Left renal pelvis (tissue), 4 donors: Measurements from ENCODE around the gene CHCHD1. TPM values are rescaled to one million over a fixed set of nuclear protein-coding genes. Genes with fewer than 3 reads are reported as not detected.
"Not testable (repeated sequence)": the region's sequence is repeated elsewhere in the genome, so short reads cannot be mapped to it uniquely, and the experiment has no call there.

Experiments used
- DNase-seq, 4 donors: peaks; one replicate each; pipeline ENCODE4 v3.0.0-alpha.2; 2013; ENCODE audit warnings: low read depth in 4 of 4, low spot score in 3 of 4
- polyA plus RNA-seq, 4 donors: library from polyadenylated mRNA; unstranded; fragments of 120-200 nt; gene quantifications; one replicate each; pipeline ENCODE4 v1.2.1, GENCODE V29; 2013; ENCODE audit not compliant: insufficient read length in 4 of 4

CHCHD1 gene
- polyA plus RNA-seq, 4 donors, result 31.6 to 54.2 (median 48.5) TPM

DNA sequence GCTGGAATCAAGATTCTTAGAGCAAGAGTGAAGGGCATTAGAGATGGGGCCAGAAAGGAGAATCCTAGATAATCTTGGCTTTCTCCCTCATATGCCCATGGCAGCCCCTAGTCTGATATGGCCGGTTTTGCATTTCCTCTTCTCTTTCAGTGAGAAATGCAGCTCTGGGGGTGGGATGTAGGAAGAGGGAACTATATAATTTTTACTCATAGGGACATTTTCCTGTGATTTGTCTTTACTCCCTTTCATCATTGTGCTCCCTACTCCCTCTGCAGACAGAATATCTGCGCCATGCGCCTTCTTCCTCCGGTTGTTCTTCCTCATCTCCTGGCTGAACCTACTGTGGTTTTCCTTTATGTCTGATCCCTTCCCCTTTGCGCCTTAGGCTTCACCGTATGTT, 16.8 kb upstream of the CHCHD1 start:
- no peak for DNase-seq

DNA sequence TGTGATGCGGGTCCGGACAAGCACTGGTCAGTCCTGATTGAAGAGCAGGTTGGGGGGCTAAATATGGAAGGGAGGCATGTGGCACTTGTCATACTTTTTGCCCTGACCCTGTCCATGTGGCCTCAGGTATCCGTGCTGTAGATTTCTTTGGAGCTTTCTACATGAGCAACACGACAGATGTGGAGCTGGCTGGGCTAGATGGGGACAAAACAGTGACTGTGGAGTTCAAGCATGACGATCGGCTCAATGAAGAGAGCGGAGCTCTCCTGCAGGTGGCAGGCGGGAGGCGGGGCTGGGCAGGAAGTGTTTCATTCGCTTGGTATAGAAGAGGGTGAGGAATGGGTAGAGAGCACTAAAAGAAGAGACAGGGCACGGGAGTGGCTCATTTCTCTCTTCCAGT, 13.0 kb upstream of the CHCHD1 start:
- DNase-seq, result no peak

DNA sequence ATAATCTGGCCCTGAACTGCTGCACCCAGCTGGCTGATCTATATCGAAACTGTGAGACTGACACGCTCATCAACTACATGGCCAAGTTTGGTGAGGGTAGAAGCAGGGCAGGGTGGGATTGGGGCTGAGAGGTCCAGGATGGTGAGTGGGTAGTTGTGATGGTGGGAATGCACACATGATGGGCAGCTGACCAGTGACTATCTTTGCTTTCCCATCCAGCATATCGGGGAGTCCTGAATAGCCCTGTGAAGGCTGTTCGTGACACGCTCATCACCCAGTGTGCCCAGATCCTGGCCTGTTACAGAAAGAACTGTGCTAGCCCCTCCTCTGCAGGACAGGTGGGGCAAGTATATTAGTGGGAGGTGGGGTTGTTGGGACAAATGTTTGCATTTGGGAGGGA, 12.5 kb upstream of the CHCHD1 start:
- DNase-seq, result no peak

DNA sequence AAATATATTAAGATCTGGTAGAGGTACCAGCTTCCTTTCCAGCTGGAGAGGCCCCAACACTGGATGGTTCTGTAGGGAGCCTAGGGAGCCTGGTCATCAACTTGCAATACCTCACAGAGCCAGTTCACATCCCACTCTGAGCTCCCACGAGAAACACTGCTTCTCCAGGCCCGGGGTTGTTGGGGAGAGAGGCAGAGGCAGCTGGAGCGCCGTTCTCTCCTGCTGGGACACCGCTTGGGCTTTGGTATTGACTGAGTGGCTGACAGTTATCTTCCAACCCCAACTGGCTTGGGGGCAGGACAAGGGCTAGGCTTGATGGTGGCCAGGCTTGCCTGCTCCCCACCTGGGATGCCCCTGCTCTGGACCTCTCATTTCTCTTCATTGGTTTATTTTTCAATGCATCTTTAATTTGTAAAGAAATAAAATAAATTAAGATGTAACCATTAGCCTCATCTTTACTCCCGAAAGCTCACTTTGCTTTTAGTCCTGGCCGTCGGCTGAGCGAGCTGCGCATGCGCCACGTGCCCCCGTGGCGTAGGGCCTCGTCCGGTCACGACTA, 10.0 kb upstream of the CHCHD1 start:
- DNase-seq, result peak in 3 of 4 donors; percentile 64 to 77 (median 68)

DNA sequence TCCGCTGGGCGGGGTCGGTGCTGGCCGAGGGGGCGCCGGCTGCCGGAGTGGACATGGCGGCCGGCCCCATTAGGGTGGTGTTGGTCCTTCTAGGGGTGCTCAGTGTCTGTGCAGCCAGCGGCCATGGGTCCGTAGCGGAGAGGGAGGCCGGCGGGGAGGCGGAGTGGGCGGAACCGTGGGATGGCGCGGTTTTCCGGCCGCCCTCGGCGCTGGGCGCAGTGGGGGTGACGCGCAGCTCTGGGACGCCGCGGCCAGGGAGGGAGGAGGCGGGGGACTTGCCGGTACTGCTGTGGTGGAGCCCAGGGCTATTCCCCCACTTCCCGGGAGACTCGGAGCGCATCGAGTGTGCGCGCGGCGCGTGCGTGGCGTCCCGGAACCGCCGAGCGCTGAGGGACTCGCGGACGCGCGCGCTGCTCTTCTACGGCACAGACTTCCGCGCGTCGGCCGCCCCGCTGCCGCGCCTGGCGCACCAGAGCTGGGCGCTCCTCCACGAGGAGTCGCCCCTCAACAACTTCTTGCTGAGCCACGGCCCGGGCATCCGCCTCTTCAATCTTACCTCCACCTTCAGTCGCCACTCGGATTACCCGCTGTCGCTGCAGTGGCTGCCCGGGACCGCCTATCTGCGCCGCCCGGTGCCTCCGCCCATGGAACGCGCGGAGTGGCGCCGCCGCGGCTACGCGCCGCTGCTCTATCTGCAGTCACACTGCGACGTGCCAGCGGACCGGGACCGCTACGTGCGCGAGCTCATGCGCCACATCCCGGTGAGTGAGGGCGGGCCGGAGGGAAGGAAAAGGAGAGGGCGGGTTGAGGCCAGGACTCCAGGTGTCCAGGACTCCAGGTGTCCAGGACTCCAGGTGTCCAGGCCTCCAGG, 9.3 kb upstream of the CHCHD1 start:
- peak; percentile 60 to 72 (median 62) for DNase-seq

DNA sequence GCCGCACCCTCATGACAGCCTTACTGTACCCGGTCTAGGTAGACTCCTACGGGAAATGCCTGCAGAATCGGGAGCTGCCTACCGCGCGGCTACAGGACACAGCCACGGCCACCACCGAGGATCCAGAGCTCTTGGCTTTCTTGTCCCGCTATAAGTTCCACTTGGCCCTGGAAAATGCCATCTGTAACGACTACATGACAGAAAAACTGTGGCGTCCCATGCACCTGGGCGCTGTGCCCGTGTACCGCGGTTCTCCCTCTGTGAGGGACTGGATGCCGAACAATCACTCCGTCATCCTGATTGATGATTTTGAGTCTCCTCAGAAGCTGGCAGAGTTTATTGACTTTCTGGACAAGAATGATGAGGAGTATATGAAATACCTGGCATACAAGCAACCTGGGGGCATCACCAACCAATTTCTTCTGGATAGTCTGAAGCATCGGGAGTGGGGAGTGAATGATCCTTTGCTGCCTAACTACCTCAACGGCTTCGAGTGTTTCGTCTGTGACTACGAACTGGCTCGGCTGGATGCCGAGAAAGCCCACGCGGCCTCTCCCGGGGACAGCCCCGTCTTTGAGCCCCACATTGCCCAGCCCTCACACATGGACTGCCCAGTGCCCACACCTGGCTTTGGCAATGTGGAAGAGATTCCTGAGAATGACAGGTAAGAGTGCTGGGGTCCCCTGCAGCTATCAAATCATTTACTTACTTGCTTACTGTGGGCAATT, 8.5 kb upstream of the CHCHD1 start:
- no peak for DNase-seq

DNA sequence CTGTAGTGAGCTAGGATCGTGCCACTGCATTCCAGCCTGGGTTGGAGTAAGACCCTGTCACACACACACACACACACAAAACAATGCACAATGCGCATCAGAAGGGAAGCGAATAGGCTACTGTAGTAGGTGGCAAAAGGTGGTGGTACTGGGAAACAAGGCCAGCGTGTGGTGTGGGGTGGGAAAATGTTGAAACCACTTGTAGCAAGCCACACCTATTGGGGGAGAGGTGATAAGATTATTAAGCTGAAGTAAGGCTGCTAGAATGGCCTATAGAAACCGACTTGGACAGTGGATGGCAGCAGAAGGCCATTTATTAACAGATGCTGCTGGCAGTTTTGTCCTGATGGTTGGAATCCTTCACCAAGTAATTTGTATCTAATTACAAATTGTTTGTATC, 7.2 kb upstream of the CHCHD1 start:
- no peak for DNase-seq

DNA sequence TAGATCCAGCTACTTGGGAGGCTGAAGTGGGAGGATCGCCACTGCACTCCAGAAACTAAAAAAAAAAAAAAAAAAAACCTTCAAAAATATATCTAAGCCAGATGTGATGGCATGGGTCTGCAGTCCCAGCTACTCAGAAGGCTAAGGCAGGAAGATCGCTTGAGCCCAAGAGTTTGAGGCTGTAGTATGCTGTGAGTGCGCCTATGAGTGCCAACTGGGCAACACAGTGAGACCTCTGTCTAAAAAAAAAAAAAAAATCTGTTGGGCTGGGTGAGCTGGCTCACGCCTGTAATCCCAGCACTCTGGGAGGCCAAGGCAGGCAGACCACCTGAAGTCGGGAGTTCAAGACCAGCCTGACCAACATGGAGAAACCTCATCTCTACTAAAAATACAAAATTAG, 2.8 kb upstream of the CHCHD1 start:
- no peak for DNase-seq

DNA sequence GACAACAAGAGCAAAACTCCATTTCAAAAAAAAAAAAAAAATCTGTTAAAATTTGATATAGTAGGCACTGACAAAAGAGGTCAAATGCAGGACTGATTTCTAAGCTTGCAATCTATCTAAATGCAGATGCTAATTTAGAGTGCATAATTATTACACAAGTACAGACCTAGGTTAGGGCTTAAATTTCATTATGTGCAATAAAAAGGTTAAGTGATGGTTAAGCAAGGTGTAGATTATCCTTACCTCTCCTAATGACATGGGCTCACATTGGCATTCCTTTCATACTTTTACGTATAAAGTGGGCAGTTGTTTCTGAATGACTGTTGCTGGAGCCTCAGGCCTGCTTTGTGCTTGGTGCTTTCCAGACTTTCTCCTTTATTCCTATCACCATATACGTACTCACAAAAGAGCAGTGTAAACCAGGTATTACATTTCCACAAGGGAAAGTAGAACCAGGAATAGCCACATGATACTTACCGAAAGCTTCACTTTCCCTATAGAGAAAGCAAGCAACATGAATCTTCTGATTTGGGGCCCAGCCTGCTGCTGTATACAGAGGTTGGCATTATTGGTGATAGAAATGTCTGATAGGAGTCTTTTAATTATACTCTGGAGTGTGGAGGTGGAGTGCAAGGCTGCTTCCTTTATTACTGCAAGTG, 2.2 kb upstream of the CHCHD1 start:
- no peak for DNase-seq

DNA sequence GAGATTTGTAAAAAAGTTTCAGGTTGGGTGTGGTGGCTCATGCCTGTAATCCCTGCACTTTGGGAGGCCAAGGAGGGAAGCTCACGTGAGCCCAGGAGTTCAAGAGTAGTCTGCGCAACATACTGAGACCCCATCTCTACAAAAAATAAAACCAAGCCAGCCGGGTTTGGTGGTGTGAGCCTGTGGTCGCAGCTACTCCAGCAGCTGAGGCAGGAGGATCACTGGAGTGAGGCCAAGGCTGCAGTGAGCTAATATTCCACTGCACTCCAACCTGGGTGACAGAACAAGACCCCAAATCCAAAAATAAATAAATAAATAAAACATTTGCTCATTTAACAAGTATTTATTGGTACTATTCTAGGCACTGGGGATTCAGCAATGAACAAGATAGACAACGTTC, 1.5 kb upstream of the CHCHD1 start:
- no peak for DNase-seq

DNA sequence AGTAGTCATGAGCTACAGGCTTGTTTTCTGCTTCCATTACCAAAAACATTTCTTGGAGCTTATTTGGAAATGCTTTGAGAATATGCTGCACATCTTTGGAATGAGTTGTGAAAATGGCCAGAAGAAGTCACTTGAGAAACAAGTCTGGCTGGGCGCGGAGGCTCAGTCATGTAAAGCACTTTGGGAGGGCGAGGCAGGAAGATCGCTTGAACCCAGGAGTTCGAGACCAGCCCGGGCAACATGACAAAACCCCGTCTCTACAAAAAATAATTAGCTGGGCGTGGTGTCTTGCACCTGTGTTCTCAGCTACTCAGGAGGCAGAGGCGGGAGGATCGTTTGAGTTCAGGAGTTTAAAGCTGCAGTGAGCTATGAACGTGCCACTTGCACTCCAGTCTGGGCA, 882 bp upstream of the CHCHD1 start:
- DNase-seq, result no peak

DNA sequence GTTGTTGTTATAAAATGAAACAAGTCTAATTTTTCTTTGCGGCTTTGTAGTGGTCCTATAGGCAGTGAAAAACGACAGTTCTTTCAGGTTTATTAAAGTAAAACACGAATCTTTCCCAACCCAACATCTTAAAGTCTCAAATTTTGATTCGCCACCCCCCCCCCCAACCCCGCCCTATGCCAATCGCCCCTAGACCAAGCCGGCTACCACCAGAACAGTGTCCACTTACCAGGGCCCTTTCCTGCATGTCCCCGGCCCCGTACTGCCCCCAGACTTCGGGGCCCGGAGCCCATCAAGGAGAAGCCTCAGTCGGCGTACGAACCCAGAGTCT, 335 bp upstream of the CHCHD1 start:
- DNase-seq, result no peak

DNA sequence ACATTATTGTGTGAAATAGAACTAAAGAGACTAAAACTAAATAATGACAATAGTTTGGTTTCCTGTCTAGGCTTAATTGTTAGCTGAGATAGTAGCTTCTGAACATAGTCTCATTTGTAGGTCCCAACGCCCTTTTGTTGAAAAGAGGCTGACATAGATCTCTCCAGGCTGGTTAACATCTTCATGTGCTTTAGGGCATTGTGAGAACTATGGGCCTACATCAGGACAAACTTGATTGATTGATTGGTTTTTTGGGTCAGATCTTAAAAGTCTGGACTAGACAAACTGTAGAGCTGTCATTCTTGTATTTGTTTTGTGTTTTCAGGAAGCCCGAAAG, 869 bp downstream of the CHCHD1 start:
- no peak for DNase-seq

DNA sequence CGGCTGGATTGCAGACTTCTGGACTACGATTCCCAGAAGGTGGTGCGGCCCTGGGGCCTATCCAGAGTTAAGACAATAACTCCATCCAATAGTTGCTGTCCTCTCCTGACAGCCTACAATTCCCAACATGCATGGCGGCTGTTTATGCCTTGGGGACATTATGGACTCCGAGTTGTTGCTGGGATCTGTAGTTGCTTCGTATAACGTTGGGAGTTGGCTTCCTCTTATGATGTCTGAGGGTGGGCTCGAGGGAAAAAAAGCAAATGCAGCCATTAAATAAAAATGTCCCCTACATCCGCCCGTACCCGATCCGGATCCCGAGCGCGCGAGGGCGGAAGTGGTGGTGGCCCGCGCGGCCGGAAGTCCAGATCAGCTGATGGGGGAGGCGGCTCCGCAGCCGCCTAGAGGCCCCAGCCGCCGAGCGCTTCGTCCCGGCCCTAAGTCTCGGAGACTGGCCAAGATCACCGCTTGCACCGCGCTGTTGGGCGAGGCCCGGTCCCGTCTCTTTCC, 3.4 kb downstream of the CHCHD1 start, which contains the start of gene ZSWIM8:
Gene ZSWIM8, plus strand, starts transcription at position 396 of the 510 bp plus-strand sequence. CDS start 273 bp downstream, outside the sequence.
- DNase-seq, result peak; percentile 92 to 96 (median 95)

DNA sequence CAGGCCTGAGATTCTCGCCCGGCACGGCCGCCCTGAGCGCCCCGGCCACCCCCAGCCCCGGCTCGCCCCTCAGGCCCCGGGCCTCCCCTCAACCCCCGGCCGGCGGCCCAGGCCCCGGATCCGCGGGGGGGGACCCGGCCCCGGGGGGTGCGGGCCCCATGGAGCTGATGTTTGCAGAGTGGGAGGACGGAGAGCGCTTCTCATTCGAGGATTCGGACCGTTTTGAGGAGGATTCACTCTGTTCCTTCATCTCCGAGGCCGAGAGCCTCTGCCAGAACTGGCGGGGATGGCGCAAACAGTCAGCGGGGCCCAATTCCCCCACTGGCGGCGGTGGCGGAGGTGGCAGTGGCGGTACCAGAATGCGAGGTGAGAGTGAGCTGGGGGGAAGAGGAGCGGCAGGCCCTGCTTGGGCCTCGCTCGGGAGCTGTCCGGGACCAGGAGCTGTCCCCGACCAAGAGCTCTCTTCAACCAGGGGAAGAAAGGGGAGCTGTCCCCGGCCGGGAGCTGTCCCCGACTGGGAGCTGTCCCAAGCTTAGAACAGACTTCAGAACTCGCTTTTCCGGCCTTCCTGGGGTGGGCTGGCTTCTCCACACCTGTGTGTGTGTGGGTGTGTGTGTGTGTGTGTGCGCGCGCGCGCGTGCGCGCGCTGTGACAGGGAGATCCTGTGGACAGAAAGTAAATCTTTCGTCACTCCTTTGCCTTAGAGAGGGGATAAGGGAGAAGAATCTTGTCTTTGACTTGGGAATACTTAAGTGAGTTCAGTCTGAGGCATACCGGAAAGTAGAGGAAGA, 4.1 kb downstream of the CHCHD1 start:
- DNase-seq, result peak in 1 of 4 donors; percentile 12

DNA sequence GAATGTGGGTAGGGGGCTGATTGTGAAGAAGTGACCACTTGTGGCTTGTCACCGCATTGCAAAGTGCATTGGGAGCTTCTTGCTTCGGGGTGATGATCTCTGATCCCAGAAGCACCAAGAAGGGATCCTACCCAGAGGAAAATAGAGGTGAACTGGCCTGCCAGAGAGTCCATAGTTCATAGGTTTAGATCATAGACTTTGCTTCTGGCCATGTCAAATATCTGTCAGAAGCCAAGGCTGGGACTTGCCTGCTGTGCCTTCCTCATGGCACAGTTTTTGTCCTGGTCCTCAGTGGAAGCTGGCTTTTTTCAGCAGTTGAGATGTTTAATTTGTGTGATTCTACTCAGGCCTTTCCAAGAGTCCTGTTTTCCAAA, 4.7 kb downstream of the CHCHD1 start:
- DNase-seq, result no peak

DNA sequence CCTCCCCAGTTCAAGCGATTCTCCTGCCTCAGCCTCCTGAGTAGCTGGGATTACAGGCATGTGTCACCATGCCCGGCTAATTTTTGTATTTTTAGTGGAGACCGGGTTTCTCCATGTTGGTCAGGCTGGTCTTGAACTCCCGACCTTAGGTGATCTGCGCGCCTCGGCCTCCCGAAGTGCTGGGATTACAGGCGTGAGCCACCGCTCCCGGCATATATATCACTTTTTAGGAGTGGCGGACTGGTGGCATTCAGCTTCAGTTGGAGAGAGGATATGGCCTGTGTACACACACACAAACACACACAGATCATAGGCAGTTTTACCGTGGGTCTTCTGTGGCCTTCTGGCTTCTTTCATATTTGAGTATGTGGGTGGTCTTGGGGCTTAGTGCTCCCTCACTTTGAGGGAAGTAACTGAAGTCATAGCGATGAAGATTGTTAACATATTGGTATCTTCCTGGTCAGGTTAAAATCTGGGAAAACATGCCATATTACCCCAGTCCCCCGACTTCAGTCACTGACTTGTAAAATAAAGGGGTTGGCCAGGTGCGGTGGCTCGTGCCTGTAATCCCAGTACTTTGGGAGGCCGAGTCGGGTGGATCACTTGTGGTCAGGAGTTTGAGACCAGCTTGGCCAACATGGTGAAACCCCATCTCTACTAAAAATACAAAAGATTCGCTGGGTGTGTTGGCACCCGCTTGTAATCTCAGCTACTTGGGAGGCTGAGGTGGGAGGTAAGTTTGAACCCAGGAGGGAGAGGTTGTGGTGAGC, 5.4 kb downstream of the CHCHD1 start:
- not testable (repeated sequence) for DNase-seq

DNA sequence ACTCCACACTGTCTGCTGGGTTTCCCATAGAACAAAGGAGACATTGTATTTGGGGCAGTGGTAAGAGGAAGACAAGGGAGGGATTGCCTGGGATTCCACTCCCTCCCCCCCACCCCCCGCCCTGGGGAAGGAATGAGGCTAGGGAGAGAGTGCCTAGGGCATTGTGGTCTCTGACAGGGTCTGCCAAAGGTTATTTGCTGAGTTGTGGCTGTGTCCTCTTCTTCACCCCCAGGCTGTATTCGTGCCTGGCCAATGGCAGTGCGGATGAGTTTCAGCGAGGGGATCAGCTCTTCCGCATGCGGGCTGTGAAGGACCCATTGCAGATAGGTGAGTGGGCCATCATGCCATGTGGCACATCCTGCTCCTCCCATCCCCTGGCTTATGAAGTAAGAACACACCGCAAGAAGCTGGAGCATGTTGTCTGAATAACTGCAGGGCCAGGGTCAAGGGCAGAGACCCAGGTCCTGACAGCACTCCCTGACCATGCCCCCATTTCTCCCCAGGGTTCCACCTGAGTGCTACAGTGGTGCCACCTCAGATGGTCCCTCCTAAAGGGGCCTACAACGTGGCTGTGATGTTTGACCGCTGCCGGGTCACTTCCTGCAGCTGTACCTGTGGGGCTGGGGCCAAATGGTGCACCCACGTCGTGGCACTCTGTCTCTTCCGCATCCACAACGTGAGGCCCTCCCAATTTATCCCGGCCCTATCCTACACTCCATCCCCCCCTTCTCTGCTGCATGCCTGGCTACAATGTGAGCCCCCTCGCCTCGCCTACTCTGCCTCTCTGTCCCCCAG, 7.2 kb downstream of the CHCHD1 start:
- no peak for DNase-seq

DNA sequence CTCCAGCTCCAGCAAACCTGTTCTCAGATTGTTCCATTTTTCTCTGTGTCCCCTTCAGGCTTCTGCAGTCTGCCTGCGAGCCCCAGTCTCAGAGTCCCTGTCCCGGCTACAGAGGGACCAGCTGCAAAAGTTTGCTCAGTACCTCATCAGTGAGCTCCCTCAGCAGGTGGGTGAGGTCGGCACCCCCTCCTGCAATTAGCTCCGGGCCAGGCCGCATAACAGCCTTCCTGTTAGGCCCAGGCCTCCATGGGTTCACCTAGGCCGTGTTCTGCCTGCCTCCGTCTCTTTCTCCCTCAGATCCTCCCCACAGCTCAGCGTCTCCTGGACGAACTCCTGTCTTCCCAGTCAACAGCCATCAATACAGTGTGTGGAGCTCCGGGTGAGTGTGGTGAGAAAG, 7.8 kb downstream of the CHCHD1 start:
- no peak for DNase-seq
